NOMO-1 treated with DMSO at 0.1 percent for 48 hours (cell line): ENCODE results near the gene ERBIN.
"Not testable (repeated sequence)": the region's sequence is repeated elsewhere in the genome, so short reads cannot be mapped to it uniquely, and the experiment has no call there.

Experiments used
- DNase-seq: peaks from one replicate; lab custom pipeline; 2025; ENCODE audit not compliant: unreplicated experiment; lab: John Stamatoyannopoulos, UW

Gene ERBIN

GRCh38 chr5:65999061-65999723 is 72.8 kb downstream of the ERBIN start:
- no peak for DNase-seq

DNA sequence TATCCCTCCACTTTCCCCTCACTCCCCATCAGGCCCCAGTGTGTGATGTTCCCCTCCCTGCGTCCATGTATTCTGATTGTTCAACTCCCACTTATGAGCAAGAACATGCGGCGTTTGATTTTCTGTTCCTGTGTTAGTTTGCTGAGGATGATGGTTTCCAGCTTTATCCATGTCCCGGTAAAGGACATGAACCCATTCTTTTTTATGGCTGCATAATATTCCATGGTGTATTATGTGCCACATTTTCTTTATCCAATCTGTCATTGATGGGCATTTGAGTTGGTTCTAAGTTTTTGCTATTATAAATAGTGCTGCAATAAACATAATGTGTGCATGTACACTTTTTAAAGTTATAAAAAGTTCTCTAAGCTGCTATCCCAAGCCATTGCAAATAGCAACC is 75.6 kb downstream of the ERBIN start:
- DNase-seq = no peak

- no peak for DNase-seq
Observed at GRCh38 chr5:66002415-66002814, 76.0 kb downstream of the ERBIN start.

DNA sequence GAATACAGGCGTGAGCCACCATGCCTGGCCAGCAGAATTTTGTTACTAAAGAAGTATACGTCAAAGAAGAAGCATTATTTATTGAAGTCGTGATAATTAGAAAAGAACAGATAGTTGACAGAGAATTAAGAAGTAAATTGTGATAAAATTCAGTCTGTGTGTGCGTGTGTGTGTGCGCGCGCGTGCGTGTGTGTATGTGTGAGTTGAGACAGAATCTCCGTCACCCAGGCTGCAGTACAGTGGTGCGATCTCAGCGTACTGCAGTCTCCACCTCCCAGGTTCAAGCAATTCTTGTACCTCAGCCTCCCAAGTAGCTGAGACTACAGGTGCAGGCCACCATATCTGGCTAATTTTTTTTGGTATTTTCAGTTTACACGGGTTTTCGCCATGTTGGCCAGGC is 77.8 kb downstream of the ERBIN start:
- no peak for DNase-seq

GRCh38 chr5:66009277-66009676 is 82.9 kb downstream of the ERBIN start:
- DNase-seq = no peak

DNA sequence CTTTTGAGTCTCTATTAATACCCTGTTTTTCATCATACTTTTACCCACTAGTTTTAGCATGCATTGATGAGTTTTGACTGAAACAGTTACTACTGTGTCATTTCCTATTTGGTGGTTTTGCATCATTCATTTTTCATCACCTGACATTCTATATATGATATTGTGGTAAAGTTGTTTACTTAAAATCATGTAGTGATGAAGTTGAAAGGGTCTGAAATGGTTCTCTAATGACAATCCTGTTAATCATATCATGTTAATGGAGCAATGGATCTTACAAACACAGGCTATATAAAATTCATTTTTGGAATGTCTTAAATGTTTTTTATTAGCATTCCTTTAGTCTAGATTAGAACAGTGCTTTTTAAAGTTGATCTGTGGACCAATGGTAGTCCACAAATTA is 84.1 kb downstream of the ERBIN start:
- DNase-seq = no peak

GRCh38 chr5:66012271-66012670 is 85.9 kb downstream of the ERBIN start:
- no peak for DNase-seq

DNA sequence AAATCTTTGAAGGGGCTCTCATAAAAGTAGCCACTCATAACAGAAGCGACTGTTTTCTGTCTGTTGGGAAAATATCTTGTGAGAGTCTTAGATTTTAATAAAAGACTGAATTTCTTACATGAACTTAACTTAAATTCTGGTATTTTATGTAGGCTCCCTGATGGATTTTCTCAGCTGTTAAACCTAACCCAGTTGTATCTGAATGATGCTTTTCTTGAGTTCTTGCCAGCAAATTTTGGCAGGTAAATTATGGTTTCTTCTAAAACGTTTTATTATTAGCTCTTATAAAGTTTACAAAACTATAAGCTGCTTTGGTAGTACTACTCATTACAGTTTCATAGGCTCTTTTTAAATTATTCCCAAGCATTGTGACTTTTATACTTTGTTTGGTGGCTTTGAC is 87.0 kb downstream of the ERBIN start:
- no peak for DNase-seq

DNA sequence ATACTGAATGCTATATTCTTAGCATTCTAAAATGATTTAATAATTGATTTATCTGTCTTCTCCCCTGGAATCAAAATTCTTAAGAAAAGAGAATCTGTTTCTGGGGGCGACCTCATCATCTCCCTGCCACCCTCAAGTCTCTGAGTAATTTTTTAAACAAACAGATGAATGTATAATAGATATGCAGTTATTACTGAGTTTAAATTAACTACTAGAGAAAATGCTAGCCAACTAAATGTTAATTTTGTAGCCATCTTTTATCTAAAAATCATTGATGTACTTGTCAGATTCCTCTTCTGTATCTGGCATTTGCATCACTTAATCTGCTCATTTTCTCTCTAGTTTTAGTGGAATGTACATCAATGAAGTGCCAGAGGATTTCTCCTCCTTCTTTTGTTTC is 87.5 kb downstream of the ERBIN start:
- DNase-seq = no peak

DNA sequence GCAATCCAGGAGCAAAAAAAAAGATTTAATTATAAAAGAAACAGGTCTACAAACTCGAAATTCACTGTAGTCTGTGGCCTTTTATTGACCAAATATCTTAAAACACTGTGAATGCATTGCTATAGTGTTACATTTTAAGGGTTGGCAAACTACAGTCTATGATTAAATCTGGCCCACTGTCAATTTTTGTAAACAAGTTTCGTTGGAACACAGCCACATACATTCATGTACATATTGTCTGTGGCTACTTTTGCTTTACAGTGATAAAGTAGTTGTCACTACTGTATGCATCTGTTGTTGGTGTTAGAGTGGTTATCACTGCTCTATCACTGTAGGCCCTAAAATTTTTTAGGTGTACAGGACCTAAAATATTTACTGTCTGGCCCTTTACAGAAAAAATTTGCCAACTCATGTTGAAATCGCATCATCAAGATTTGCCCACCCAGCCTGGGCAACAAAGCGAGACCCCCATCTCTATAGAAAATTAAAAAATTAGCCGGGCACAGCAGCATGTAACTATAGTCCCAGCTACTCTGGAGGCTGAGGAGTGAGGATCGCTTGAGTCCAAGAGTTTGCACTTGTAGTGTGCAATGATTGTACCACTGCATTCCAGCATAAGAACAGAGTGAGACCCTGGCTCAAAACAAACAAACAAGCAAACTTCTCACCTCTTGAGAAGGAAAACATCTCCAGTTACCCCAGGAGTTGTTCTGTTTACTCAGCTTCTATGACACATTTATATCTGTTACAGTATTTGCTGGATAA is 89.0 kb downstream of the ERBIN start:
- no peak for DNase-seq

DNA sequence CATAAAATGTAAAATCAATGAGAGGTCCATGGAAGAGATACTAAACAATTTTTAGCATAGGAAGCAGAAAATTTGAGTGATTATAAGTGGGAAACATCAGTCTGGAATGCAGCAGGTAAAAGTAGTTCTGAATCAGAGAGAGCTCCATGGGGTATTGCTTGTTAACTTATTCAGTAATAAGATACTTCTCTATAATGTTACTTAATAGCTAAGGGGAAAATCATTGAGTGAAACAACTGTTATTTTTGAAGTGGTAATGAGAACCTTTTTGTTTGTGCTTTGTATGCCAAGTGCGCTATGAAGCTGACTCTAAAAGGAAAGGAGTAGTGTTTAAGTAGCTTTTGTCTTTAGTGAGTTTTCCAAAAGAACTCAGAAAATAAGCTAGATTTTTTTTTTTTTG is 95.2 kb downstream of the ERBIN start:
- DNase-seq = no peak

DNA sequence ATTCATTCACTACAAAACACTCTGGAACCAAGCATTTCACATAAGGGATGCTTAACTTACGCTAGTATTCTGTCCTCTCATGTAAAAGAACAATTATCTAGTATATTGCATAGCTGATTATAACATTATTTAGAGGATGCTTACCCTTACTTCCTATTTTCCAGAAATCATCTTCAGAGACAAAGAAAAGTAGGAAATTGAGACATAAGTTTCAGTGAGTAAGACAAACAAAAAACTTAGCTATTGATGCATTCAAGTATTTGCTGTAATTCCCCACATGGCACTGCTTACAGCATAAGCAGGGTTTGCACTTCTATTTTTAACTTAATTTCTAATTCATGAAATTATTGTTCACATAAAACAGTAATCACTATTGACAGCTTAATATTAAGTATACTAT is 112.9 kb downstream of the ERBIN start:
- DNase-seq = no peak

GRCh38 chr5:66039701-66040100 is 113.3 kb downstream of the ERBIN start:
- DNase-seq = no peak

DNA sequence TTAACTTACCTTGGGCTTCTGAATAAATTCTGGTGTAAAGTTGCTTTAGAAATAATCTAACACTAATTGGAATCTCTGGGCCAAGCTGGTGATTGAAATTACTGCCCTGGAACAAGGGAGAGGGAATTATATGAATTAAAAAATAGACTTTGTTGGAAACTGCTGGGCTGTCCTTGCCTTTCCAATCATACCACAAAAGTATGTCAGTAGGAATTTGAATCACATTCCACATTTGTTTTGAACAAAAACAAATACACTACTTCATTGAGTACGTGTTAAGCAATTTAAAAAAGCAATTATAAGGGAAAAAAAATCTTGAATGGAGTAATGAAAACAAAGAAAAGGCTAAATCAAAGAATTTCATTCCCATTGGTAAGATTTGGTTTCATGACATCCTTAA is 115.3 kb downstream of the ERBIN start:
- DNase-seq = no peak

DNA sequence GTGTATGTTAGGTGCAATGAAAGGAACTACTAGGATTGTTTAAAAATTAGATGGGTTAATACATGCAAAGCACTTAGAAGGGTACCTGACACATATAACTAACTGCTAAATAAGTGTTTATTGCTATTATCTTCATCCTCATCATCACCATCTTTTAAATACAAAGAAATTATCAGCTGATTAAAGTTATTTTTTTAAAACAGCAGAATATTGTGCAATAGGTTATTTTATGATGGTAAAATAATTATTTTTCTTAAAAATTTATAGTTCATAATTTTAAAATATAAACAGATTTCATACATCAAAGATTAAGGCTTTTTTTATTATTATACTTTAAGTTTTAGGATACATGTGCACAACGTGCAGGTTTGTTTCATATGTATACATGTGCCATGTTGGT is 130.9 kb downstream of the ERBIN start:
- DNase-seq = no peak

- not testable (repeated sequence) for DNase-seq
Observed at GRCh38 chr5:66061320-66061719, 134.9 kb downstream of the ERBIN start.

DNA sequence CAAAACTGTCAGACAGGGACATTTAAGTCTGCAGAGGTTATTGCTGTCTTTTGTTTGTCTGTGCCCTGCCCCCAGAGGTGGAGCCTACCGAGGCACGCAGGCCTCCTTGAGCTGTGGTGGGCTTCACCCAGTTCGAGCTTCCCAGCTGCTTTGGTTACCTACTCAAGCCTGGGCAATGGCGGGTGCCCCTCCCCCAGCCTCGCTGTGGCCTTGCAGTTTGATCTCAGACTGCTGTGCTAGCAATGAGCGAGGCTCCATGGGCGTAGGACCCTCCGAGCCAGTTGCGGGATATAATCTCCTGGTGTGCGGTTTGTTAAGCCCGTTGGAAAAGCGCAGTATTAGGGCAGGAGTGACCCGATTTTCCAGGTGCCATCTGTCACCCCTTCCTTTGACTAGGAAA is 136.7 kb downstream of the ERBIN start:
- not testable (repeated sequence) for DNase-seq

GRCh38 chr5:66066826-66067225 is 140.5 kb downstream of the ERBIN start:
- no peak for DNase-seq

DNA sequence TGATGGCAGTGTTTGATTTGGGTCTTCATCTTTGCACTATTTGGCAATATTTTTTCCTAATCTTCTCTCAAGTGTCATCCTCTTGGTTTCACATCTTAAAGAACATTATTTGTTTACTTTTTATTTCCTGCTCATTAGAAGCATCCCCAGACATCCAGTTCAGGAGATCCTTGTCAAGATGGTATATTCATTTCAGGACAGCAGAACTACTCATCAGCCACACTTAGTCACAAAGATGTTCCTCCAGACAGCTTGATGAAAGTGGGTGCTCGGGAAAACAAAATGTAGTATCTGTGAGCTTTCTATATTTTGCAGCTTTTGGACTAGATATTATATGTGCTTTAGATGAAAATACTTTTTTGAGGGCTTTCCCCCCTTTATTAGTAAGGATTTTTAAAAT is 145.7 kb downstream of the ERBIN start:
- no peak for DNase-seq

GRCh38 chr5:66074901-66075300 is 148.5 kb downstream of the ERBIN start:
- DNase-seq = no peak

DNA sequence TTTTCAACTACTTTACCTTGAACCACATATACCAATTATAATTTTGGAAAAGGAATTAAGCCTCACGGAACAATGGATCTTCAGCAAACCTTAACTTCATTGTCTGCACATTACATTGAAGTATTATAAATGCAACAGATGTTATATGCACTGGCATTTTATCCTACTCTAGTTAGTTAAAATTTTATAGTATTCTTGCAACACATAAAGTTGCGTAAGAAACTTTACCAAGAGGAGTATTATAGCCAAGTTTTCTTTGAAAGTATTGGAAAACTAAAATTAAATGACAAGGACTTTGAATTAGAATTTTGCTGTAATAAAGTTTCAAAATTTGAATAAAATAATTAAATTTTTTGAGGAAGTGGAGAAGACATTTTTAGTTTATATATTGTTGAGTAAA is 154.3 kb downstream of the ERBIN start:
- no peak for DNase-seq

- DNase-seq = no peak
Observed at GRCh38 chr5:66089384-66089783, 163.0 kb downstream of the ERBIN start.

- no peak for DNase-seq
Observed at GRCh38 chr5:66100851-66101250, 174.5 kb downstream of the ERBIN start.
